Spinal cord (tissue), 10 donors: ENCODE data around the gene NT5DC3. TPM values are rescaled to one million over a fixed set of nuclear protein-coding genes. Genes with fewer than 3 reads are reported as not detected.

Experiments used
- DNase-seq, 6 donors: peaks; one replicate each; pipeline versions ENCODE4 v3.0.0 to v3.0.0-alpha.2; 2013 to 2015; ENCODE audit warnings: low spot score in 6 of 6, low read depth in 4 of 6
- H3K27ac ChIP-seq: one replicate; pipeline ENCODE4 v1.5.1; 2013; ENCODE audit warnings: low read depth, low read length, control low read depth
- H3K27me3 ChIP-seq: one replicate; pipeline ENCODE4 v1.6.1; 2013; ENCODE audit warnings: low read length; ENCODE audit not compliant: control insufficient read depth, insufficient read depth
- H3K36me3 ChIP-seq: one replicate; pipeline ENCODE4 v1.6.1; 2013; ENCODE audit warnings: low read length; ENCODE audit not compliant: control insufficient read depth, insufficient read depth
- H3K4me1 ChIP-seq: one replicate; pipeline ENCODE4 v1.6.1; 2013; ENCODE audit warnings: low read length; ENCODE audit not compliant: control insufficient read depth, insufficient read depth
- H3K4me3 ChIP-seq: one replicate; pipeline ENCODE4 v1.5.1; 2013; ENCODE audit warnings: low read depth, low read length, control low read depth
- H3K9me3 ChIP-seq: one replicate; pipeline ENCODE4 v1.6.1; 2013; ENCODE audit warnings: low read length; ENCODE audit not compliant: control insufficient read depth, insufficient read depth
- WGBS: methylation state at CpG from one replicate; pipeline ENCODE4 v1.1.5; 2013; ENCODE audit warnings: missing lambda C conversion rate; ENCODE audit not compliant: insufficient coverage; 5-methylcytosine and 5-hydroxymethylcytosine counted together
- polyA plus RNA-seq, 2 donors: library from polyadenylated mRNA; unstranded; fragments of 120-200 nt; gene quantifications; one replicate each; pipeline ENCODE4 v1.2.1, GENCODE V29; 2013; ENCODE audit not compliant: insufficient read length in 2 of 2
- total RNA-seq, 2 donors: library from RNA; depleted of rRNA in 1 of 2; stranded (reverse); fragments of 120-200 nt in 1 of 2; fragments of >200 nt in 1 of 2; gene quantifications; one replicate each; pipeline versions ENCODE4 v1.2.3 to v1.2.4, GENCODE V29; 2013 to 2014
- donor health status: healthy.

Gene NT5DC3
- total and polyA plus RNA-seq, 4 donors = 13.9 to 23.2 (median 18.6) TPM

- no peaks in the 10 kb centered on the region for H3K9me3 ChIP-seq
- no peak overlapping the region for H3K4me3 ChIP-seq
- no peaks in the 10 kb centered on the region for H3K36me3 ChIP-seq
- H3K4me1 ChIP-seq = peaks cover 8% of the 10 kb centered on the region
- H3K27me3 ChIP-seq = no peaks in the 10 kb centered on the region
- 36% methylated on average over 2 of the region's 3 CpGs for WGBS
- no peak for DNase-seq
- H3K27ac ChIP-seq = no peak overlapping the region
Observed at GRCh38 chr12:103824290-103824689, 16.7 kb downstream of the NT5DC3 start.

DNA sequence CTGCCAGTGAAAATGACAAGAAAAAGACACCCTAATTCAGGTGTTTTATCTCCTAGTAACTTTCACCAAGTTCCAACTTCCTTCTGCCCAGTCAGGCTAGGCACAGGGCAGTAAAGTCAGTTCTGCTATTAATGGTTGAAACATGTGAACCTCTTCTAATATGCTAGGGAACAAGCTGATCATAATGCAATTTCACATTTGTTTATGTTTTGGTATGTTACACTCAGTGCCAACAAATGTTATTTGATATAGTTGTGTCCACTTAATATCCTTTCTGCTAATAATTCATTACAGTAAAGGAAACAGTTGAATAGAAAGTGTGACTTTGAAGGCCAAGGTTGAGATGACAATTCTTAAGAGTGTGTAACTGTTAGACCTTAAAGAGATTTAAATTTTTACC lies 17.2 kb downstream of the NT5DC3 start:
- Histone ChIP-seq H3K36me3 (no peaks in the 10 kb centered on the region), H3K27me3 (no peaks in the 10 kb centered on the region), H3K4me3 (no peak overlapping the region), H3K9me3 (no peaks in the 10 kb centered on the region), H3K27ac (no peak overlapping the region), H3K4me1 (peaks cover 8% of the 10 kb centered on the region)
- no peak for DNase-seq

DNA sequence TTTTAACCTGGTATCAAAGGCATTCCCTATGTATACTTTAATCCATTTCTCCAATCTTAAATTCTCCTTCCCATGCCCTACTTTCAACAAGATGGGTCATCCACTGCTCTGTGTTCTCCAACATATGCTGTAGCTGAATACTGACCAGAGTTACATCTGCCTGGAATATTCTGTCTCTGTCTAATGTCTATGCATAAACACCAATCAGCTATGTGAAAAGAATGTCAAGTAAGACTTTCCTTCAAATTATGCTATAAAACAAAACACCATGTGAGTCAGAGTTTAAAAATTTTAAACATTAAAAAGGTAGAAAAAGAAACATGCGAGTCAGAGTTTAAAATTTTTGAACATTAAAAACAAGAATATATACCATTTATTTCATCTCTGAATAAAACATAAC lies 19.3 kb downstream of the NT5DC3 start:
- DNase-seq = no peak
- no peaks in the 10 kb centered on the region for H3K9me3 ChIP-seq
- no peak overlapping the region for H3K4me3 ChIP-seq
- no CpG with 5 or more reads among the region's 1 CpG for WGBS
- peaks cover 8% of the 10 kb centered on the region for H3K4me1 ChIP-seq
- H3K36me3 ChIP-seq = no peaks in the 10 kb centered on the region
- H3K27me3 ChIP-seq = no peaks in the 10 kb centered on the region
- no peak overlapping the region for H3K27ac ChIP-seq

DNA sequence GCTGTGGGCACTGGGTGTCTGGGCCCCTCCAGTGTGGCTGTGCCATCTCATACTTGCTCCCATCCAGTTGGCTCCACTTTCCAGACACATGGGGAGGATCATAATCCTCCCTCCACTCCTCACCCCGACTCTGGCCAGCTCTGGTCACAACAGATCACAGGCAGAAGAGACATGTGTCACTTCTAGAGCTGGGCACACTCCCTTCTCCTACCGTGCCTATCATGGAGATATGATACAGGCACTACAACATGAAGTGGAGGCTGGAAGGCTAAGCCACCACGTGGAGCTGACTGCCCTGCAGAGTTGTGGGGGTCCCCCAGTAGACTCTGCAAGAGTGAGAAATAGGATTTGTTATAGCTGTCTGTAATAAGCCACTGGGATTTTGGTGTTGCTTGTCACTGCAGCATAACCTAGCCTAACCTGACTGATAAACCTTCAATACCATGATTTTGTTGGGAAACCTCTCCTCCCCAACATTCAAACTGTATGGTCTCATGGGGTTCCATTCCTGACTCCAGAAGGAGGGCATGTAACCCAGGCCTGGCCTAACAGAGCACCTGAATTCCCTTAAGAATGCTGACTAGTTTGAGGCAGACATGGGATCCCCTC lies 20.0 kb downstream of the NT5DC3 start:
- no peaks in the 10 kb centered on the region for H3K9me3 ChIP-seq
- DNase-seq = no peak
- H3K27ac ChIP-seq = no peak overlapping the region
- no peak overlapping the region for H3K4me3 ChIP-seq
- H3K27me3 ChIP-seq = no peaks in the 10 kb centered on the region
- H3K36me3 ChIP-seq = no peaks in the 10 kb centered on the region
- H3K4me1 ChIP-seq = peaks cover 8% of the 10 kb centered on the region
- 94% methylated on average over 3 of the region's 3 CpGs for WGBS

DNA sequence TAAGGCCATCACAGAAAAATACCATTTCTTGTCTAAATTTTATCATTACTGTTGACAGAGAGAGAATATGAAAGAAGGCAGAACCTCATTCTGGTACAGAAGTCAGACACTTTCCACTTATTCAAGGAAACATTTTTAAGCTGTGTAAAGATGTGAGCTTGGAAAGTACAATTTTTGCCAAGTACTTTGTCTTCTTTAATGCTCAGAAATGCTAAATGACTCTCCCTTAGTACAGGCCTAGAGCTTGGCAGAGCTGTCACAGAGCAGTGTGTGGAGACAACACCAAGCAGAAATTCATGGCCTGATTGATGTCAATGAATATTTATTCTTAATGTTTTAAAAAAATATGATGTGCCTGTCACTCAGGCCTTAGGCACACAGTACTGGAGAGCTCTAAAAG lies 20.7 kb downstream of the NT5DC3 start:
- DNase-seq = no peak
- H3K4me1 ChIP-seq = peaks cover 8% of the 10 kb centered on the region
- H3K36me3 ChIP-seq = no peaks in the 10 kb centered on the region
- no peak overlapping the region for H3K4me3 ChIP-seq
- H3K9me3 ChIP-seq = no peaks in the 10 kb centered on the region
- no peak overlapping the region for H3K27ac ChIP-seq
- no peaks in the 10 kb centered on the region for H3K27me3 ChIP-seq

DNA sequence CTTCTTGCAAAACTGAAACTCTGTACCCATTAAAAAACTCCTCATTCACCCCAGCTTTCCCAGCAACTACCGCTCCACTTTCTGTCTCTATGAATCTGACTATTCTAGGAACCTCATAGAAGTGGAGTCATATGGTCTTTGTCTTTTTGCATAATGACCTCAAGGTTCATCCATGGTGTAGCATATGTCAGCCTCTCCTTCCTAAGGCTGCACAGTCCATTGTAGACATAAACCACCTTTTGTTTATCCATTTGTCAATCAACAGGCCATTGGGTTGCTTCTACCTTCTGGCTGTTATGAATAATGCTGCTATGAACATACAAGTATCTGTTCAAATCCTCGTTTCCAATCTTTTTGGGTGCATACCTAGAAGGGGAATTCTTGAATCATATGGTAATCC lies 21.1 kb downstream of the NT5DC3 start:
- no peak overlapping the region for H3K27ac ChIP-seq
- H3K4me3 ChIP-seq = no peak overlapping the region
- peaks cover 8% of the 10 kb centered on the region for H3K4me1 ChIP-seq
- WGBS = no CpG with 5 or more reads among the region's 2 CpGs
- H3K9me3 ChIP-seq = no peaks in the 10 kb centered on the region
- no peaks in the 10 kb centered on the region for H3K27me3 ChIP-seq
- H3K36me3 ChIP-seq = no peaks in the 10 kb centered on the region
- no peak for DNase-seq

DNA sequence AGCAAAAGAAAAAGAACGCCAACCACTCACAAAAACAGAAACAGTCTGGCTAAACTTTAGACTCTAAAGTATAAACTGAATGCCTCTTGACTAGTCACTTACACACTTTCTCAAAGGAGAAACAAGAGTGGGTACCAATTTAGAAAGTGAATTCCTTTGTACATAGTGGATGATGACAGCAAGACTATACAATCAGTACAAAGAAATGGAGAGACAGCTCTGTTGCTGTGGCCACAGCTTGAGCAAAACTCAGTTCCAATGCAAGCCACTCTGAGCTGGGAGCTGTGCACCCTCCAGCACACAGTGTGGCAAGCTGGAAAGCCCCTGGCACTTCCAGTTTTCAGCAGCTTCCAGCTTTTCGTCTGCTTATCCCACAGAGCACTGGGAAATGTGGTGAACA lies 21.7 kb downstream of the NT5DC3 start:
- Histone ChIP-seq H3K4me1 (peaks cover 8% of the 10 kb centered on the region), H3K27me3 (no peaks in the 10 kb centered on the region), H3K4me3 (no peak overlapping the region), H3K27ac (no peak overlapping the region), H3K9me3 (no peaks in the 10 kb centered on the region), H3K36me3 (no peaks in the 10 kb centered on the region)
- DNase-seq = no peak
- no CpG with 5 or more reads among the region's 2 CpGs for WGBS

- H3K27ac ChIP-seq = no peak overlapping the region
- no peaks in the 10 kb centered on the region for H3K27me3 ChIP-seq
- no peaks in the 10 kb centered on the region for H3K9me3 ChIP-seq
- no peaks in the 10 kb centered on the region for H3K36me3 ChIP-seq
- no peak for DNase-seq
- peaks cover 8% of the 10 kb centered on the region for H3K4me1 ChIP-seq
- 46% methylated on average over 2 of the region's 2 CpGs for WGBS
- no peak overlapping the region for H3K4me3 ChIP-seq
Observed at GRCh38 chr12:103817791-103818190, 23.2 kb downstream of the NT5DC3 start.

GRCh38 chr12:103816663-103817062 lies 24.4 kb downstream of the NT5DC3 start:
- no peak for DNase-seq
- Histone ChIP-seq H3K36me3 (no peaks in the 10 kb centered on the region), H3K27ac (no peak overlapping the region), H3K4me1 (peaks cover 8% of the 10 kb centered on the region), H3K27me3 (no peaks in the 10 kb centered on the region), H3K9me3 (no peaks in the 10 kb centered on the region), H3K4me3 (no peak overlapping the region)
- no CpG with 5 or more reads among the region's 1 CpG for WGBS

DNA sequence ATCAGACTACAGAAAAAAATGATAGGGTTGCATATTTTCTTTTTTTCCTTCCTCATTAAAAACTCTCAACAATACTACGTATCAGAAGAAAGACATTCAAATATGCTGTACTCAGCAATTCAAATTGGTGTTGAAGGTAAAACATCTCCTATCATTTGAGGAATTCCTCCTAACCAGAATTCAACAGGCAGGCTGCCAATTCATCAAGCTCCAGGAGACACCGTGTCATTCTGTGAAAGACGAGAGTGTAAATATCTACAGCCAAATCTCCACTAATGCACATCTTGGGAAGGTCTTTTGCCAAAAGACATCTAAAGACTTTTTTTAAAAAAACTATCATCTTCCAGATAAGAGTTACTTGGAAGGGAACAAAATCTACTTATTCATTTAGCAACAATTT lies 26.6 kb downstream of the NT5DC3 start:
- no peaks in the 10 kb centered on the region for H3K9me3 ChIP-seq
- peaks cover 2% of the 10 kb centered on the region for H3K4me1 ChIP-seq
- no peak overlapping the region for H3K27ac ChIP-seq
- no CpG with 5 or more reads among the region's 3 CpGs for WGBS
- no peaks in the 10 kb centered on the region for H3K27me3 ChIP-seq
- no peak for DNase-seq
- H3K36me3 ChIP-seq = no peaks in the 10 kb centered on the region
- H3K4me3 ChIP-seq = no peak overlapping the region
